Smooth muscle cell (in vitro differentiated cells): ENCODE data around the gene SIK3. TPM values are rescaled to one million over a fixed set of nuclear protein-coding genes. Genes with fewer than 3 reads are reported as not detected.

ENCODE experiments used
- DNase-seq: peaks from one replicate; lab custom pipeline; 2025; ENCODE audit not compliant: unreplicated experiment; lab: John Stamatoyannopoulos, UW
- H2AFZ ChIP-seq: fragments of 200-600 bp; sonication (generic); 2 replicates; pipeline ENCODE4 v1.6.0; 2016; ENCODE audit warnings: antibody characterized with exemption, low read depth, mild to moderate bottlenecking
- H3F3A ChIP-seq: fragments of 200-600 bp; sonication (generic); 2 replicates; pipeline ENCODE4 v1.6.0; 2017; ENCODE audit warnings: antibody characterized with exemption, low read depth
- H3K27ac ChIP-seq: fragments of 200-600 bp; sonication (generic); 2 replicates; pipeline ENCODE4 v1.5.1; 2016; ENCODE audit warnings: low read depth, mild to moderate bottlenecking
- H3K27me3 ChIP-seq: fragments of 200-600 bp; sonication (generic); 2 replicates; pipeline ENCODE4 v1.6.1; 2016; ENCODE audit warnings: low read depth, mild to moderate bottlenecking
- H3K36me3 ChIP-seq: fragments of 200-600 bp; sonication (generic); 2 replicates; pipeline ENCODE4 v1.5.1; 2016; ENCODE audit warnings: low read depth
- H3K4me1 ChIP-seq: fragments of 200-600 bp; sonication (generic); 2 replicates; pipeline ENCODE4 v1.5.1; 2016; ENCODE audit warnings: low read depth
- H3K4me2 ChIP-seq: fragments of 200-600 bp; sonication (generic); 2 replicates; pipeline ENCODE4 v1.6.0; 2016; ENCODE audit warnings: mild to moderate bottlenecking
- H3K4me3 ChIP-seq: fragments of 200-600 bp; sonication (generic); 2 replicates; pipeline ENCODE4 v1.5.1; 2016; ENCODE audit warnings: mild to moderate bottlenecking
- H3K79me2 ChIP-seq: fragments of 200-600 bp; sonication (generic); 2 replicates; pipeline ENCODE4 v1.6.0; 2016; ENCODE audit warnings: low read depth, mild to moderate bottlenecking
- H3K9ac ChIP-seq: fragments of 200-600 bp; sonication (generic); 2 replicates; pipeline ENCODE4 v1.6.0; 2016; ENCODE audit warnings: low read depth
- H3K9me3 ChIP-seq: fragments of 200-600 bp; sonication (generic); replicated peaks from 2 replicates; pipeline ENCODE4 v1.5.1; 2016; ENCODE audit warnings: low read depth
- H4K20me1 ChIP-seq: fragments of 200-600 bp; sonication (generic); 2 replicates; pipeline ENCODE4 v1.6.0; 2016; ENCODE audit warnings: low read depth
- CTCF ChIP-seq: fragments of 200-600 bp; sonication (generic); IDR thresholded peaks from 2 replicates; pipeline ENCODE4 v1.5.1; 2017; ENCODE audit warnings: borderline replicate concordance, mild to moderate bottlenecking, antibody characterized with exemption; ENCODE audit not compliant: insufficient read depth, poor library complexity, severe bottlenecking
- WGBS: methylation state at CpG from one replicate; pipeline ENCODE4 v1.1.7; 2016; ENCODE audit warnings: low lambda C conversion rate; 5-methylcytosine and 5-hydroxymethylcytosine counted together
- polyA plus RNA-seq: library from polyadenylated mRNA; unstranded; fragments of >200 nt; fragmentation: Nextera tagmentation; extraction: Ambion mirVana; gene quantifications from 2 replicates; pipeline ENCODE4 v1.2.1, GENCODE V29; 2016
- total RNA-seq: library from RNA; depleted of rRNA; stranded (reverse); fragments of >200 nt; gene quantifications from 2 replicates; pipeline ENCODE4 v1.2.3, GENCODE V29; 2014

SIK3 gene
- total and polyA plus RNA-seq, 2 experiments from 2014 or later, result 11.0 to 11.9 TPM

- Histone ChIP-seq H2AFZ (no peak overlapping the region), H3K9me3 (no peaks in the 10 kb centered on the region), H3K27ac (no peak overlapping the region), H3K27me3 (no peaks in the 10 kb centered on the region), H3K79me2 (no peaks in the 10 kb centered on the region), H3K4me2 (no peak overlapping the region), H3K4me3 (no peak overlapping the region), H3K36me3 (no peaks in the 10 kb centered on the region), H4K20me1 (peaks cover 4% of the 10 kb centered on the region), H3F3A (no peaks in the 10 kb centered on the region), H3K4me1 (no peaks in the 10 kb centered on the region), H3K9ac (no peak overlapping the region)
- 93% methylated on average over 6 of the region's 6 CpGs for WGBS
- no peak for DNase-seq
- no peak for TF ChIP-seq CTCF
Observed at GRCh38 chr11:116906479-116906878, 191.7 kb downstream of the SIK3 start.

- H3K79me2 ChIP-seq, result no peaks in the 10 kb centered on the region
- H3F3A ChIP-seq, result no peaks in the 10 kb centered on the region
- TF ChIP-seq CTCF, result no peak
- H3K4me1 ChIP-seq, result no peaks in the 10 kb centered on the region
- H2AFZ ChIP-seq, result no peak overlapping the region
- no peak overlapping the region for H3K27ac ChIP-seq
- H3K36me3 ChIP-seq, result peaks cover 10% of the 10 kb centered on the region
- DNase-seq, result no peak
- WGBS, result 87% methylated on average over 1 of the region's 1 CpG
- H3K9ac ChIP-seq, result no peak overlapping the region
- peaks cover 4% of the 10 kb centered on the region for H3K9me3 ChIP-seq
- no peaks in the 10 kb centered on the region for H3K27me3 ChIP-seq
- no peak overlapping the region for H3K4me2 ChIP-seq
- H4K20me1 ChIP-seq, result peaks cover 1% of the 10 kb centered on the region
- H3K4me3 ChIP-seq, result no peak overlapping the region
Observed at GRCh38 chr11:116903090-116903489, 195.1 kb downstream of the SIK3 start.

GRCh38 chr11:116901964-116902688, 196.1 kb downstream of the SIK3 start:
- Histone ChIP-seq H3K79me2 (no peaks in the 10 kb centered on the region), H3K27ac (no peak overlapping the region), H3K36me3 (peaks cover 10% of the 10 kb centered on the region), H2AFZ (no peak overlapping the region), H3F3A (no peaks in the 10 kb centered on the region), H3K27me3 (no peaks in the 10 kb centered on the region), H3K4me2 (no peak overlapping the region), H3K9ac (no peak overlapping the region), H4K20me1 (no peaks in the 10 kb centered on the region), H3K4me3 (no peak overlapping the region), H3K4me1 (no peaks in the 10 kb centered on the region), H3K9me3 (peaks cover 4% of the 10 kb centered on the region)
- 94% methylated on average over 2 of the region's 2 CpGs for WGBS
- no peak for DNase-seq
- TF ChIP-seq CTCF, result no peak

GRCh38 chr11:116901211-116901610, 197.0 kb downstream of the SIK3 start:
- H3K79me2 ChIP-seq, result no peaks in the 10 kb centered on the region
- peaks cover 4% of the 10 kb centered on the region for H3K9me3 ChIP-seq
- no peak overlapping the region for H3K4me3 ChIP-seq
- DNase-seq, result no peak
- no peak for TF ChIP-seq CTCF
- no peaks in the 10 kb centered on the region for H4K20me1 ChIP-seq
- H3K4me2 ChIP-seq, result no peak overlapping the region
- H3F3A ChIP-seq, result no peaks in the 10 kb centered on the region
- peaks cover 10% of the 10 kb centered on the region for H3K36me3 ChIP-seq
- H3K27me3 ChIP-seq, result no peaks in the 10 kb centered on the region
- H3K9ac ChIP-seq, result no peak overlapping the region
- H3K4me1 ChIP-seq, result no peaks in the 10 kb centered on the region
- H2AFZ ChIP-seq, result no peak overlapping the region
- H3K27ac ChIP-seq, result no peak overlapping the region
- WGBS, result 95% methylated on average over 3 of the region's 3 CpGs
